B cell (primary cell): Measurements from ENCODE around the gene HINT3. TPM values are rescaled to one million over a fixed set of nuclear protein-coding genes. Genes with fewer than 3 reads are reported as not detected.

Experiments used
- ATAC-seq: fragments of 200-7000 bp; cut with Tn5 transposase; one replicate; pipeline ENCODE4 v1.10.0; 2021; ENCODE audit warnings: low read depth, mild to moderate bottlenecking, moderate number of reproducible peaks, moderate library complexity
- CTCF ChIA-PET: fragments of 350-600 bp; sonication (Branson Sonifier 250); formaldehyde crosslinking; loops from one replicate; lab custom pipeline; 2021; ENCODE audit warnings: antibody characterized with exemption, inconsistent platforms; lab: Charles Lee
- POLR2A ChIA-PET: fragments of 350-600 bp; sonication (Branson Sonifier 250); formaldehyde crosslinking; loops from one replicate; lab custom pipeline; 2021; ENCODE audit warnings: antibody characterized with exemption; lab: Charles Lee
- DNase-seq: peaks from one replicate; pipeline ENCODE4 v3.0.0; 2013
- H2AFZ ChIP-seq: 2 replicates; pipeline ENCODE4 v1.6.1; 2012; ENCODE audit warnings: mild to moderate bottlenecking, low read depth, low read length; ENCODE audit not compliant: insufficient read depth, poor library complexity, severe bottlenecking
- H3K27ac ChIP-seq, 2 donors: 1 replicate in 1 of 2; 2 replicates in 1 of 2; pipeline ENCODE4 v1.5.1; 2012 to 2013; ENCODE audit warnings: low read length in 2 of 2, mild to moderate bottlenecking in 2 of 2, moderate library complexity in 1 of 2
- H3K27me3 ChIP-seq, 4 experiments: fragments of 200-600 bp in 1 of 4; sonication (generic) in 1 of 4; replicated peaks in 1 of 4; 1 replicate in 2 of 4; 2 replicates in 2 of 4; pipeline versions ENCODE4 v1.6.1 to v1.7.0; 2013 to 2016; ENCODE audit warnings: low read length in 3 of 4, mild to moderate bottlenecking in 2 of 4, mixed read lengths in 1 of 4, moderate library complexity in 1 of 4; ENCODE audit not compliant: insufficient read depth in 4 of 4, control insufficient read depth in 3 of 4; ENCODE audit errors: control extremely low read depth in 1 of 4
- H3K36me3 ChIP-seq, 2 experiments: replicated peaks in 1 of 2; 1 replicate in 1 of 2; 2 replicates in 1 of 2; pipeline versions ENCODE4 v1.6.1 to v1.7.1; 2013; ENCODE audit warnings: low read length in 1 of 2; ENCODE audit not compliant: insufficient read depth in 2 of 2, control insufficient read depth in 1 of 2; ENCODE audit errors: control extremely low read depth in 1 of 2, extremely low read depth in 1 of 2
- H3K4me1 ChIP-seq, 2 donors: fragments of 200-600 bp in 1 of 2; sonication (generic) in 1 of 2; 1 replicate in 1 of 2; 2 replicates in 1 of 2; pipeline versions ENCODE4 v1.5.1 to v1.6.1; 2013 to 2017; ENCODE audit warnings: low read length in 2 of 2; ENCODE audit not compliant: control insufficient read depth in 2 of 2, insufficient read depth in 2 of 2
- H3K4me2 ChIP-seq: replicated peaks from 2 replicates; pipeline ENCODE3; 2012; ENCODE audit warnings: mild to moderate bottlenecking, low read depth, low read length; ENCODE audit not compliant: poor library complexity, severe bottlenecking
- H3K4me3 ChIP-seq, 5 experiments: fragments of 200-600 bp in 1 of 5; sonication (generic) in 1 of 5; 1 replicate in 3 of 5; 2 replicates in 2 of 5; pipeline versions ENCODE4 v1.5.1 to v1.7.0; 2011 to 2016; ENCODE audit warnings: low read length in 4 of 5, mild to moderate bottlenecking in 4 of 5, low read depth in 2 of 5, control low read depth in 1 of 5, moderate library complexity in 1 of 5; ENCODE audit not compliant: insufficient read depth in 1 of 5; ENCODE audit errors: control extremely low read depth in 1 of 5, extremely low read depth in 1 of 5
- H3K79me2 ChIP-seq: fragments of 200-600 bp; sonication (generic); one replicate; pipeline ENCODE4 v1.6.0; 2016; ENCODE audit warnings: low read length; ENCODE audit not compliant: control insufficient read depth, insufficient read depth
- H3K9ac ChIP-seq: fragments of 200-600 bp; sonication (generic); 2 replicates; pipeline ENCODE4 v1.6.1; 2017; ENCODE audit warnings: mild to moderate bottlenecking, low read length, moderate library complexity
- H3K9me3 ChIP-seq, 3 donors: one replicate each; pipeline versions ENCODE4 v1.6.1 to v1.7.1; 2013; ENCODE audit warnings: low read length in 2 of 3; ENCODE audit not compliant: control insufficient read depth in 2 of 3, insufficient read depth in 1 of 3; ENCODE audit errors: control extremely low read depth in 1 of 3
- H4K20me1 ChIP-seq: 2 replicates; pipeline ENCODE4 v1.6.0; 2012; ENCODE audit warnings: mild to moderate bottlenecking, low read length; ENCODE audit not compliant: insufficient read depth, control insufficient read depth, poor library complexity, severe bottlenecking
- H3K27ac Mint-ChIP-seq: one replicate; pipeline ENCODE4 v1.8.0; 2021; ENCODE audit warnings: mixed read lengths
- H3K27me3 Mint-ChIP-seq: one replicate; pipeline ENCODE4 v1.8.0; 2021; ENCODE audit warnings: mixed read lengths
- H3K4me1 Mint-ChIP-seq: one replicate; pipeline ENCODE4 v1.8.0; 2021; ENCODE audit warnings: mixed read lengths
- H3K4me3 Mint-ChIP-seq: one replicate; pipeline ENCODE4 v1.8.0; 2021; ENCODE audit warnings: mixed read lengths
- H3K9me3 Mint-ChIP-seq: one replicate; pipeline ENCODE4 v1.8.0; 2022; ENCODE audit warnings: mixed read lengths; ENCODE audit not compliant: insufficient read depth
- CTCF ChIP-seq: fragments of 200-600 bp; IDR thresholded peaks from one replicate; pipeline ENCODE4 v1.8.0; 2022; ENCODE audit warnings: antibody characterized with exemption, mild to moderate bottlenecking
- EZH2 ChIP-seq: IDR thresholded peaks from 2 replicates; pipeline ENCODE4 v1.6.1; 2012; ENCODE audit warnings: borderline replicate concordance, low read depth, mild to moderate bottlenecking, moderate library complexity, low read length; ENCODE audit not compliant: insufficient read depth, poor library complexity, severe bottlenecking
- WGBS: methylation state at CpG from one replicate; pipeline ENCODE4 v1.1.5; 2013; ENCODE audit warnings: missing lambda C conversion rate; ENCODE audit not compliant: insufficient coverage; 5-methylcytosine and 5-hydroxymethylcytosine counted together
- intact Hi-C: fragments of 100-400 bp; cut with micrococcal nuclease; formaldehyde crosslinking; loops from one replicate; pipeline ENCODE4 v1.10.0; 2022
- polyA plus RNA-seq: library from polyadenylated mRNA; depleted of rRNA; stranded (reverse); fragments of >200 nt; gene quantifications from 2 replicates; pipeline ENCODE4 v1.2.3, GENCODE V29; 2012
- total RNA-seq, 2 donors: library from RNA; stranded (reverse); fragments of 120-200 nt in 1 of 2; gene quantifications; 1 replicate in 1 of 2; 2 replicates in 1 of 2; pipeline versions ENCODE4 v1.2.3 to v1.2.4, GENCODE V29; 2013 to 2022

HINT3 gene
- total and polyA plus RNA-seq, 2 donors (not counting 1 experiment from before 2014, with no cell fraction given): 5.5 to 12.4 TPM

DNA sequence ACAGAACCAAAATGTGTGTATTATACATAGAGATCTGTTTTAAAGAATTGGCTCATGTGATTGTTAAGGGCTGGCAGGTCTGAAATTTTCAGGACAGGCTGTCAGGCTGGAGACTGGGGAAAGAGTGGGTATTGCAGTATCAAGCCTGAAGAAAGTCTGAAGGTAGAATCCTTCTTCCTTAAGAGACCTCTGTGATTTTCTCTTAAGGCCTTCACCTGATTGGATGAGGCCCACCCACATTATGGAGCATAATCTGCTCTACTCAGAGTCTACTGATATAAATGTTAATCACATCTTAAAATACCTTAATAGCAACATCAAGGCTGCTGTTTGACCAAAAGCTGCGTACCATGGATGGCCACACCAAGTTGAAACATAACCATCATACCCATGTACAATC is 43.4 kb upstream of the HINT3 start:
- no CpG with 5 or more reads among the region's 1 CpG for WGBS
- Histone ChIP-seq H3K9ac (no peak overlapping the region), H3K27me3 (no peaks in the 10 kb centered on the region), H3K79me2 (no peaks in the 10 kb centered on the region), H4K20me1 (no peaks in the 10 kb centered on the region), H3K27ac (no peak overlapping the region), H3K36me3 (peaks cover 4 to 7% of the 10 kb centered on the region in 2 experiments), H3K4me3 (no peak overlapping the region), H2AFZ (no peak overlapping the region), H3K4me2 (no peak overlapping the region), H3K9me3 (no peaks in the 10 kb centered on the region), H3K4me1 (no peaks in the 10 kb centered on the region)
- Mint-ChIP-seq H3K4me1 (peaks cover 3% of the 10 kb centered on the region), H3K27me3 (no peaks in the 10 kb centered on the region), H3K27ac (no peak overlapping the region), H3K4me3 (no peak overlapping the region), H3K9me3 (no peaks in the 10 kb centered on the region)
- ChIA-PET POLR2A (no interaction called here), CTCF (interaction anchor here (0.9 to 1.5 kb wide), 2 partner anchors 62 to 123 kb away, joined by 3 to 4 read pairs; partner anchors contain the start of gene NCOA7)
- no peak for ATAC-seq
- intact Hi-C loops: no loop called here
- no peak for DNase-seq
- TF ChIP-seq EZH2 (no peak), CTCF (no peak)

DNA sequence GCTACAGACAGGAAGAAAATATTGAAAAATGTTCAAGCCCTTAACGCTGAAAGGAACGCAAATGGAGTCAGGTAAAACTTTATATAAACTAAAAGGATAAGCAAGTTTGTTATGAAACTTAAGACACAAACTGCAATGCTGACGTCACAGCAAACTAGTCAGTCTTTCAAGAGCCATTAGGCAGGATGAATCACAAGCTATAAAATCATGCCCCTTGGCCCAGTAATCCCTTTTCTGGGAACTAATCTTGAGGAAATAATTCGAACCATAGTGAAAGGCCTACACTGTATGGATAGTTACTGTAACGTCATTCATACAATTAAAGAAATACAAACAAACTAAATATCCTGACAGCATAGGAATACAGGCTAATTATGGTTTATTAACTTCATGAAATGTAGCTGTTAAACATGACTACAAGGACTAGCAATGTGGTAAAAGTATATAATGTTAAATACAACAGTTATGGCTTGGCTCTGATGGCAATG is 42.7 kb upstream of the HINT3 start:
- Histone ChIP-seq H3K36me3 (peaks cover 4 to 7% of the 10 kb centered on the region in 2 experiments), H3K9ac (no peak overlapping the region), H3K27me3 (no peaks in the 10 kb centered on the region), H3K27ac (no peak overlapping the region), H3K79me2 (no peaks in the 10 kb centered on the region), H3K4me1 (peaks cover 4 to 5% of the 10 kb centered on the region in 2 donors), H4K20me1 (no peaks in the 10 kb centered on the region), H3K4me2 (no peak overlapping the region), H2AFZ (no peak overlapping the region), H3K9me3 (no peaks in the 10 kb centered on the region), H3K4me3 (no peak overlapping the region)
- DNase-seq (no peak), ATAC-seq (no peak)
- Mint-ChIP-seq H3K27me3 (no peaks in the 10 kb centered on the region), H3K27ac (no peak overlapping the region), H3K4me3 (no peak overlapping the region), H3K4me1 (peaks cover 8% of the 10 kb centered on the region), H3K9me3 (no peaks in the 10 kb centered on the region)
- WGBS: no CpG with 5 or more reads among the region's 5 CpGs
- ChIA-PET POLR2A (no interaction called here), CTCF (interaction anchor here (0.9 to 1.5 kb wide), 2 partner anchors 61 to 124 kb away, joined by 3 to 4 read pairs; partner anchors contain the start of gene NCOA7)
- TF ChIP-seq CTCF (no peak), EZH2 (no peak)
- intact Hi-C loops: no loop called here
